Midbrain (tissue), 1 donor: ENCODE results near the gene ADGRG7.

Source experiments
- DNase-seq: peaks from one replicate; lab custom pipeline; 2025; lab: John Stamatoyannopoulos, UW

Gene ADGRG7

GRCh38 chr3:100698736-100699135 lies 89.3 kb downstream of the ADGRG7 start:
- no peak for DNase-seq

GRCh38 chr3:100700708-100701107 lies 91.3 kb downstream of the ADGRG7 start:
- DNase-seq = no peak

- DNase-seq = no peak
Measured at GRCh38 chr3:100702082-100702979, 92.9 kb downstream of the ADGRG7 start.

- no peak for DNase-seq
Measured at GRCh38 chr3:100702980-100703345, 93.6 kb downstream of the ADGRG7 start.

GRCh38 chr3:100703865-100704264 lies 94.5 kb downstream of the ADGRG7 start:
- no peak for DNase-seq

GRCh38 chr3:100706365-100706764 lies 97.0 kb downstream of the ADGRG7 start:
- DNase-seq = no peak

GRCh38 chr3:100708644-100708988 lies 99.2 kb downstream of the ADGRG7 start:
- no peak for DNase-seq

- DNase-seq = peak; percentile 100
Measured at GRCh38 chr3:100708989-100709841, 99.8 kb downstream of the ADGRG7 start, which contains the start of gene TFG. Gene TFG, plus strand, starts transcription at chr3:100709494. Its CDS starts 4,192 bp downstream, at chr3:100713686.

GRCh38 chr3:100709842-100710260 lies 100.5 kb downstream of the ADGRG7 start:
- DNase-seq = peak; percentile 40

- no peak for DNase-seq
Measured at GRCh38 chr3:100710261-100710968, 101.0 kb downstream of the ADGRG7 start.

GRCh38 chr3:100715176-100715575 lies 105.8 kb downstream of the ADGRG7 start:
- DNase-seq = no peak

- no peak for DNase-seq
Measured at GRCh38 chr3:100717063-100717462, 107.7 kb downstream of the ADGRG7 start.

- DNase-seq = no peak
Measured at GRCh38 chr3:100717637-100718487, 108.5 kb downstream of the ADGRG7 start.

- DNase-seq = no peak
Measured at GRCh38 chr3:100719136-100719535, 109.7 kb downstream of the ADGRG7 start.

- no peak for DNase-seq
Measured at GRCh38 chr3:100720426-100720825, 111.0 kb downstream of the ADGRG7 start.

- DNase-seq = no peak
Measured at GRCh38 chr3:100725935-100726513, 116.6 kb downstream of the ADGRG7 start.

GRCh38 chr3:100726706-100727105 lies 117.3 kb downstream of the ADGRG7 start:
- no peak for DNase-seq

- no peak for DNase-seq
Measured at GRCh38 chr3:100730524-100730923, 121.1 kb downstream of the ADGRG7 start.

- no peak for DNase-seq
Measured at GRCh38 chr3:100732435-100732834, 123.0 kb downstream of the ADGRG7 start.

GRCh38 chr3:100737334-100737733 lies 127.9 kb downstream of the ADGRG7 start:
- DNase-seq = peak; percentile 2

GRCh38 chr3:100740207-100740606 lies 130.8 kb downstream of the ADGRG7 start:
- DNase-seq = no peak
